Measurements from ENCODE around the gene OSBPL3. TPM values are rescaled to one million over a fixed set of nuclear protein-coding genes. Genes with fewer than 3 reads are reported as not detected.
"Not testable (repeated sequence)": the region's sequence is repeated elsewhere in the genome, so short reads cannot be mapped to it uniquely, and the experiment has no call there.

The OSBPL3 gene
- polyA plus RNA-seq, 1 donor from 2014 or later = 0.26 TPM

- H3K27ac ChIP-seq (ENCODE audit: low read length) = no peak overlapping the region
- no peak overlapping the region for H2AFZ ChIP-seq (ENCODE audit: low read depth, low read length)
- no peak overlapping the region for H3K4me2 ChIP-seq (ENCODE audit: low read length)
- H3K4me3 ChIP-seq (ENCODE audit: low read length) = no peak overlapping the region
- H3K79me2 ChIP-seq (replicated peaks; ENCODE audit: insufficient read depth, low read length) = no peaks in the 10 kb centered on the region
- TF ChIP-seq RAD21 (conservative IDR thresholded peaks at IDR 0.05) (no peak), TAF1 (IDR thresholded peaks at IDR 0.05; ENCODE audit: low read depth) (no peak), EP300 (conservative IDR thresholded peaks at IDR 0.05; ENCODE audit: poor library complexity, severe bottlenecking) (no peak), SMC3 (conservative IDR thresholded peaks at IDR 0.05; ENCODE audit: poor library complexity) (no peak), MXI1 (conservative IDR thresholded peaks at IDR 0.05; ENCODE audit: poor library complexity, severe bottlenecking) (no peak), POLR2AphosphoS5 (IDR thresholded peaks at IDR 0.05) (no peak), REST (IDR thresholded peaks at IDR 0.05; ENCODE audit: borderline replicate concordance) (no peak), CTCF (IDR thresholded peaks at IDR 0.05; ENCODE audit: poor library complexity, severe bottlenecking) (no peak), EZH2 (IDR thresholded peaks at IDR 0.05; ENCODE audit: borderline replicate concordance, insufficient read depth, low read length, poor library complexity, severe bottlenecking) (no peak)
- no peaks in the 10 kb centered on the region for H3K9me2 ChIP-seq (ENCODE audit: insufficient read depth, low read length)
- H3K27me3 ChIP-seq (ENCODE audit: insufficient read depth, low read depth, low read length) = no peaks in the 10 kb centered on the region
- no peak overlapping the region for H3K9ac ChIP-seq (ENCODE audit: low read length)
- no peaks in the 10 kb centered on the region for H3K9me3 ChIP-seq (ENCODE audit: low read length)
- H3F3A ChIP-seq (ENCODE audit: insufficient read depth, low read length, poor library complexity, severe bottlenecking) = no peaks in the 10 kb centered on the region
- H4K20me1 ChIP-seq (ENCODE audit: insufficient read depth) = no peaks in the 10 kb centered on the region
- H3K36me3 ChIP-seq (ENCODE audit: insufficient read depth, low read length) = no peaks in the 10 kb centered on the region
These were observed 73.8 kb downstream of the OSBPL3 start for GRCh38 chr7:24905996-24906770.

- H4K20me1 ChIP-seq (ENCODE audit: insufficient read depth); H3K4me3 ChIP-seq (ENCODE audit: low read length); H3K4me2 ChIP-seq (ENCODE audit: low read length); H3K27ac ChIP-seq (ENCODE audit: low read length); H3K36me3 ChIP-seq (ENCODE audit: insufficient read depth, low read length); H3K9ac ChIP-seq (ENCODE audit: low read length); H3K79me2 ChIP-seq (replicated peaks; ENCODE audit: insufficient read depth, low read length); H3K9me3 ChIP-seq (ENCODE audit: low read length); H2AFZ ChIP-seq (ENCODE audit: low read depth, low read length); H3K27me3 ChIP-seq (ENCODE audit: insufficient read depth, low read depth, low read length); H3F3A ChIP-seq (ENCODE audit: insufficient read depth, low read length, poor library complexity, severe bottlenecking); H3K9me2 ChIP-seq (ENCODE audit: insufficient read depth, low read length): not testable (repeated sequence)
These were observed 76.0 kb downstream of the OSBPL3 start for GRCh38 chr7:24903992-24904391.

Measured in neural cell (in vitro differentiated cells).